Astrocyte (in vitro differentiated cells and primary cell): ENCODE data around the gene HPRT1. TPM values are rescaled to one million over a fixed set of nuclear protein-coding genes. Genes with fewer than 3 reads are reported as not detected.
A peak's percentile ranks its signal among the peaks of the same experiment; 100 is the strongest.

Experiments used
- DNase-seq: peaks from one replicate; pipeline ENCODE4 v3.0.0-alpha.2; 2010; ENCODE audit warnings: low read depth
- FAIRE-seq: peaks from 2 replicates; lab custom pipeline; 2011; peaks lifted over from hg19 to GRCh38; lab: Jason Lieb, UNC
- H2AFZ ChIP-seq: 2 replicates; pipeline ENCODE4 v1.6.0; 2012; ENCODE audit warnings: low read depth, low read length, inconsistent platforms
- H3K27ac ChIP-seq: 2 replicates; pipeline ENCODE4 v1.5.1; 2011; ENCODE audit warnings: low read depth, low read length, inconsistent platforms
- H3K27me3 ChIP-seq: 2 replicates; pipeline ENCODE4 v1.6.0; 2011; ENCODE audit warnings: low read length, inconsistent platforms; ENCODE audit not compliant: insufficient read depth
- H3K36me3 ChIP-seq: 2 replicates; pipeline ENCODE4 v1.5.1; 2011; ENCODE audit warnings: low read length, inconsistent platforms; ENCODE audit not compliant: insufficient read depth
- H3K4me1 ChIP-seq: 2 replicates; pipeline ENCODE4 v1.5.1; 2011; ENCODE audit warnings: low read length, inconsistent platforms; ENCODE audit not compliant: insufficient read depth
- H3K4me2 ChIP-seq: 2 replicates; pipeline ENCODE4 v1.6.0; 2012; ENCODE audit warnings: low read length, inconsistent platforms
- H3K4me3 ChIP-seq: 2 replicates; pipeline ENCODE4 v1.5.1; 2011; ENCODE audit warnings: low read depth, mild to moderate bottlenecking, low read length, inconsistent platforms; ENCODE audit not compliant: insufficient read depth
- H3K79me2 ChIP-seq: 2 replicates; pipeline ENCODE4 v1.6.0; 2012; ENCODE audit warnings: mild to moderate bottlenecking, low read length, inconsistent platforms; ENCODE audit not compliant: insufficient read depth
- H3K9ac ChIP-seq: 2 replicates; pipeline ENCODE4 v1.6.0; 2012; ENCODE audit warnings: mild to moderate bottlenecking, low read length, inconsistent platforms
- H3K9me3 ChIP-seq: 2 replicates; pipeline ENCODE4 v1.5.1; 2012; ENCODE audit warnings: low read depth, mild to moderate bottlenecking, low read length, inconsistent platforms; ENCODE audit not compliant: insufficient read depth
- H4K20me1 ChIP-seq: 2 replicates; pipeline ENCODE4 v1.6.0; 2012; ENCODE audit warnings: low read length, inconsistent platforms; ENCODE audit not compliant: insufficient read depth
- H3K27ac Mint-ChIP-seq: one replicate; pipeline ENCODE4 v1.8.0; 2021; ENCODE audit warnings: mild to moderate bottlenecking, mixed read lengths; ENCODE audit not compliant: unreplicated experiment
- H3K27me3 Mint-ChIP-seq: one replicate; pipeline ENCODE4 v1.8.0; 2021; ENCODE audit warnings: low read depth, mixed read lengths; ENCODE audit not compliant: unreplicated experiment
- H3K36me3 Mint-ChIP-seq: one replicate; pipeline ENCODE4 v1.8.0; 2021; ENCODE audit warnings: low read depth, mixed read lengths; ENCODE audit not compliant: unreplicated experiment
- H3K4me1 Mint-ChIP-seq: one replicate; pipeline ENCODE4 v1.8.0; 2021; ENCODE audit warnings: low read depth, mixed read lengths; ENCODE audit not compliant: unreplicated experiment
- H3K4me3 Mint-ChIP-seq: one replicate; pipeline ENCODE4 v1.8.0; 2021; ENCODE audit warnings: mild to moderate bottlenecking, moderate library complexity, mixed read lengths; ENCODE audit not compliant: unreplicated experiment
- H3K9me3 Mint-ChIP-seq: one replicate; pipeline ENCODE4 v1.8.0; 2021; ENCODE audit warnings: mild to moderate bottlenecking, mixed read lengths; ENCODE audit not compliant: unreplicated experiment
- CTCF ChIP-seq: IDR thresholded peaks from 2 replicates; pipeline ENCODE4 v1.5.1; 2011; ENCODE audit warnings: low read depth, mild to moderate bottlenecking, inconsistent platforms, low read length, moderate library complexity; ENCODE audit not compliant: insufficient read depth
- EZH2 ChIP-seq: IDR thresholded peaks from 2 replicates; pipeline ENCODE4 v1.6.1; 2012; ENCODE audit warnings: mild to moderate bottlenecking, low read length, inconsistent platforms; ENCODE audit not compliant: insufficient read depth
- total RNA-seq: library from RNA; stranded (reverse); gene quantifications from 2 replicates; pipeline ENCODE4 v1.2.1, GENCODE V29; 2021

Gene HPRT1
- total RNA-seq, 1 donor from 2014 or later, result 20.2 TPM

DNA sequence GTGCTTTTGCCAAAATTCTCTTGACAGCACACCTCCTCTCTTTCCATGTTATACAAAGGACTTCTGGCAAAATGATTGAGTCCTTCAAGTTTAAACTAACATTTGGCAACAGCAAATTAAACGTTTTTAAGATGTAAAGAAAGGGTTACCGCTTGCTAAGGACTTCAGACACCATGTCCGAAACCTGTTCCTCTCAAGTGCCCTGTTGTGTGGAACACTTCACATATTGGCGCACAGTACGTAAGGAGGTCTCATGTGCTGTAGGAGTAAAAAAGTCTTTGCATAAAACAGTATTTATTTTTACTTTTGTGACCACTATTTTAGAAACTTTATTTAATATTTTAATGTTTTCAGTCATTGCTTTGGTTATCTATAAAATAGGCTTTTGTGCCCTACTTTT, 33.7 kb upstream of the HPRT1 start:
- Mint-ChIP-seq H3K27ac (no peak overlapping the region), H3K4me3 (no peak overlapping the region), H3K27me3 (no peaks in the 10 kb centered on the region), H3K36me3 (no peaks in the 10 kb centered on the region), H3K9me3 (no peaks in the 10 kb centered on the region), H3K4me1 (no peaks in the 10 kb centered on the region)
- Histone ChIP-seq H3K4me3 (no peak overlapping the region), H3K4me1 (no peaks in the 10 kb centered on the region), H3K9ac (no peak overlapping the region), H3K27me3 (no peaks in the 10 kb centered on the region), H2AFZ (no peak overlapping the region), H4K20me1 (no peaks in the 10 kb centered on the region), H3K9me3 (no peaks in the 10 kb centered on the region), H3K27ac (no peak overlapping the region), H3K4me2 (no peak overlapping the region), H3K79me2 (no peaks in the 10 kb centered on the region), H3K36me3 (no peaks in the 10 kb centered on the region)
- FAIRE-seq (peak; percentile 86), DNase-seq (no peak)
- TF ChIP-seq EZH2 (no peak), CTCF (no peak)

DNA sequence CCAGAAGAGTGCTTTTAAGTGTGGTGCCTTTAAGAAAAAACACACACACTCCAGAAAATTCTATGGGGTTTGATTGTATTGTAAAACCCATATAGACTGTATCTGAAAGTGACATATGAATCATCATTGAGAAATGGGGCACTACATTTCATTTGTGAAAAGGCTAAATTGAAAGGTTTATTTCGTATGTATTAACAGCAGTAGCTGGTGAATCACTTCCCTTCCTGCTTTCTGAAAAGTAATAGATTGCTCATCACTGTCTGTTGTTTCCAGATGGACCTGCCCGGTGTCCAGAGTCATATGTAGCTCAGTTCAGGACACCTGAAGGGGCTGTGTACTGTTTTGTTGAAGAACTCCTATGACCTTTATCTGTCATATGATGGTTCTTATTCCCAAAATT, 28.1 kb upstream of the HPRT1 start:
- Histone ChIP-seq H3K79me2 (no peaks in the 10 kb centered on the region), H4K20me1 (no peaks in the 10 kb centered on the region), H3K36me3 (no peaks in the 10 kb centered on the region), H3K27me3 (no peaks in the 10 kb centered on the region), H3K9me3 (no peaks in the 10 kb centered on the region), H2AFZ (no peak overlapping the region), H3K4me3 (no peak overlapping the region), H3K9ac (no peak overlapping the region), H3K4me2 (peak overlapping the region; percentile 50), H3K4me1 (no peaks in the 10 kb centered on the region), H3K27ac (no peak overlapping the region)
- Mint-ChIP-seq H3K27me3 (no peaks in the 10 kb centered on the region), H3K27ac (no peak overlapping the region), H3K4me1 (no peaks in the 10 kb centered on the region), H3K9me3 (no peaks in the 10 kb centered on the region), H3K4me3 (no peak overlapping the region), H3K36me3 (peaks cover 2% of the 10 kb centered on the region)
- FAIRE-seq (peak; percentile 76), DNase-seq (peak; percentile 39)
- TF ChIP-seq CTCF (no peak), EZH2 (no peak)

- TF ChIP-seq CTCF (no peak), EZH2 (no peak)
- H2AFZ ChIP-seq, result no peak overlapping the region
- H3K4me3 Mint-ChIP-seq, result no peak overlapping the region
- no peaks in the 10 kb centered on the region for H3K36me3 ChIP-seq
- H3K9me3 ChIP-seq, result no peaks in the 10 kb centered on the region
- H3K9me3 Mint-ChIP-seq, result no peaks in the 10 kb centered on the region
- H3K4me2 ChIP-seq, result no peak overlapping the region
- no peaks in the 10 kb centered on the region for H3K4me1 Mint-ChIP-seq
- H3K9ac ChIP-seq, result no peak overlapping the region
- FAIRE-seq (no peak), DNase-seq (no peak)
- H4K20me1 ChIP-seq, result no peaks in the 10 kb centered on the region
- H3K27ac ChIP-seq, result no peak overlapping the region
- H3K4me1 ChIP-seq, result no peaks in the 10 kb centered on the region
- no peaks in the 10 kb centered on the region for H3K27me3 Mint-ChIP-seq
- peaks cover 2% of the 10 kb centered on the region for H3K36me3 Mint-ChIP-seq
- H3K27me3 ChIP-seq, result no peaks in the 10 kb centered on the region
- H3K27ac Mint-ChIP-seq, result no peak overlapping the region
- H3K79me2 ChIP-seq, result no peaks in the 10 kb centered on the region
- no peak overlapping the region for H3K4me3 ChIP-seq
Measured at GRCh38 chrX:134435894-134436293, 24.1 kb upstream of the HPRT1 start.
